Measurements from ENCODE around the gene ADD3. TPM values are rescaled to one million over a fixed set of nuclear protein-coding genes. Genes with fewer than 3 reads are reported as not detected.

Gene ADD3
- total RNA-seq, 1 experiment from 2014 or later, result 59.9 TPM

DNA sequence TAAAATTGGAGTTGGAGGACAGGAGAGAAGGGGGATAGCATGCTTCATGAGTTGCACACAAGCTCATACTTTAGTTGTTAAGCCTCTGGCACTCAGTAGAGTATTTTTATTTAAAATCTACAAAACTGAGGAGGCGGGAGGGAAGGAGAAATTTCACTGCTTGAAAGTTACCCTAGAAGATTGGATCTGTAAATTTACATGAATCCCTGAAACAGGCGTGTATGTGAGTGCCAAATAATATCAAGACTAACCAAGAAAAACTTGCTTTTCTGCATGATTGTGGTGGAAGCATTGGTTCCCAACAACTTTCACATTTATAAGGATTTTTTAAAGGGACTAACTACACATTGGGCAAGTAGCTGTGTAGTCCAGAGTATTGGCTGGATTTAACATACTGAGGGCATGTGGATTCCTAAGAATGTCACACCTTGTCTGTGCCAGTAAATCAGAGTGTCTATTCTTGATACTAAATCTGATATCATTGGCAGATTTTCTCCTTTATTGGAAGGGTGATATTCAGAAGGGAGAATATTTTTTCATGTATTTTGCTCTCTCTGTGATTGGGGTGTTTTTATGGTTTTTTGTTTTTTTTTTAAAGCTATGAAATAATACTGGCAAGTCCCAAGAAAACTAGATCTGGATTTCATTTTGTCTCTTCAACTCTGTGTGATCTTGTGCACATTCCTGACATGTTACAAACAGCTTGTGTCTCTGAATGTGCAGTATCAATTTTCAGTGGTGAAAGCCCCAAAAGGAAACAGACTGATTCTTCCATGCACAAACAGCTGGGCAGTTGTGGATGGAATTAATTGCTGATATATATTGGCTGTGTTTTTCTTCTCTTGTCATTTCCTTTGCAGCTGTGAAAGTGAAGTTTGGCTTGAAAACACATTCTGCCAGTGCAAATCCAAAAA is 67.2 kb downstream of the ADD3 start:
- H3K4ac ChIP-seq (ENCODE audit: low read depth, low read length), result no peak overlapping the region
- no peak overlapping the region for H3K56ac ChIP-seq (ENCODE audit: insufficient read length, low read depth, low read length)
- no peak overlapping the region for H3K9ac ChIP-seq (ENCODE audit: extremely low read depth, insufficient read length, low read length)
- Mint-ChIP-seq H3K36me3 (ENCODE audit: insufficient read depth in 1 of 3, low read depth in 3 of 3) (no peaks in the 10 kb centered on the region), H3K9me3 (no peaks in the 10 kb centered on the region), H3K27ac (peak overlapping the region in 1 of 3 experiments; percentile 29; a peak in 2 of 7 replicates), H3K27me3 (ENCODE audit: low read depth) (no peaks in the 10 kb centered on the region), H3K4me1 (peaks cover 27 to 33% of the 10 kb centered on the region in 2 experiments), H3K4me3 (no peak overlapping the region)
- no peaks in the 10 kb centered on the region for H4K20me1 ChIP-seq (ENCODE audit: control insufficient read depth, insufficient read depth, insufficient read length)
- no peak overlapping the region for H2BK15ac ChIP-seq (ENCODE audit: low read depth, low read length)
- no peaks in the 10 kb centered on the region for H3K79me1 ChIP-seq (ENCODE audit: insufficient read depth, low read depth, low read length, poor library complexity, severe bottlenecking)
- H3K14ac ChIP-seq (ENCODE audit: insufficient read depth, low read length), result no peak overlapping the region
- no CpG with 5 or more reads among the region's 2 CpGs for WGBS (ENCODE audit: extremely low coverage, insufficient read length, low lambda C conversion rate)
- H3K23ac ChIP-seq (ENCODE audit: insufficient read length, low read depth, low read length), result no peak overlapping the region
- H2AK5ac ChIP-seq (ENCODE audit: insufficient read length, low read length), result no peak overlapping the region
- H3K27me3 ChIP-seq (ENCODE audit: insufficient read depth, low read length), result no peaks in the 10 kb centered on the region
- H2BK120ac ChIP-seq (ENCODE audit: low read depth, low read length, poor library complexity, severe bottlenecking), result no peak overlapping the region
- no peak overlapping the region for H3K18ac ChIP-seq (ENCODE audit: insufficient read length, low read depth, low read length)
- no peak for DNase-seq
- no peak overlapping the region for H4K91ac ChIP-seq (ENCODE audit: insufficient read length, low read depth, low read length)
- TF ChIP-seq, protein P1, sequence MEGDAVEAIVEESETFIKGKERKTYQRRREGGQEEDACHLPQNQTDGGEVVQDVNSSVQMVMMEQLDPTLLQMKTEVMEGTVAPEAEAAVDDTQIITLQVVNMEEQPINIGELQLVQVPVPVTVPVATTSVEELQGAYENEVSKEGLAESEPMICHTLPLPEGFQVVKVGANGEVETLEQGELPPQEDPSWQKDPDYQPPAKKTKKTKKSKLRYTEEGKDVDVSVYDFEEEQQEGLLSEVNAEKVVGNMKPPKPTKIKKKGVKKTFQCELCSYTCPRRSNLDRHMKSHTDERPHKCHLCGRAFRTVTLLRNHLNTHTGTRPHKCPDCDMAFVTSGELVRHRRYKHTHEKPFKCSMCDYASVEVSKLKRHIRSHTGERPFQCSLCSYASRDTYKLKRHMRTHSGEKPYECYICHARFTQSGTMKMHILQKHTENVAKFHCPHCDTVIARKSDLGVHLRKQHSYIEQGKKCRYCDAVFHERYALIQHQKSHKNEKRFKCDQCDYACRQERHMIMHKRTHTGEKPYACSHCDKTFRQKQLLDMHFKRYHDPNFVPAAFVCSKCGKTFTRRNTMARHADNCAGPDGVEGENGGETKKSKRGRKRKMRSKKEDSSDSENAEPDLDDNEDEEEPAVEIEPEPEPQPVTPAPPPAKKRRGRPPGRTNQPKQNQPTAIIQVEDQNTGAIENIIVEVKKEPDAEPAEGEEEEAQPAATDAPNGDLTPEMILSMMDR (conservative IDR thresholded peaks at IDR 0.05), result no peak
- no peak overlapping the region for H3K4me2 ChIP-seq (ENCODE audit: insufficient read depth, insufficient read length, low read length)
- H3K23me2 ChIP-seq (ENCODE audit: insufficient read length, low read depth, low read length, poor library complexity, severe bottlenecking), result no peaks in the 10 kb centered on the region
- no peaks in the 10 kb centered on the region for H3K9me3 ChIP-seq (ENCODE audit: control insufficient read depth, low read depth, low read length)
- H2AFZ ChIP-seq (ENCODE audit: low read length), result no peak overlapping the region
- no peak overlapping the region for H3T11ph ChIP-seq (ENCODE audit: low read length)
- H4K8ac ChIP-seq (replicated peaks; ENCODE audit: insufficient read length, low read depth, low read length), result no peak overlapping the region
- H3K27ac ChIP-seq (ENCODE audit: insufficient read length, low read depth, low read length), result no peak overlapping the region
- H2BK12ac ChIP-seq (ENCODE audit: insufficient read length, low read depth, low read length), result no peak overlapping the region
- no peak overlapping the region for H2BK20ac ChIP-seq (ENCODE audit: low read depth, low read length, poor library complexity, severe bottlenecking)
- H3K4me1 ChIP-seq (ENCODE audit: insufficient read depth, low read length), result no peaks in the 10 kb centered on the region; the same call in 1 of the 2 replicates
- H2BK5ac ChIP-seq (ENCODE audit: insufficient read length, low read length), result no peak overlapping the region
- H3K79me2 ChIP-seq (ENCODE audit: insufficient read depth, low read length), result no peaks in the 10 kb centered on the region; the same call in 1 of the 2 replicates
- H4K5ac ChIP-seq (ENCODE audit: insufficient read length, low read depth, low read length), result no peak overlapping the region

Measured in H9 (cell line).